ENCODE results near the gene SCAF8. TPM values are rescaled to one million over a fixed set of nuclear protein-coding genes. Genes with fewer than 3 reads are reported as not detected.
A peak's percentile ranks its signal among the peaks of the same experiment; 100 is the strongest.

Gene SCAF8
- total RNA-seq, 1 donor from 2014 or later, result 17.6 TPM

DNA sequence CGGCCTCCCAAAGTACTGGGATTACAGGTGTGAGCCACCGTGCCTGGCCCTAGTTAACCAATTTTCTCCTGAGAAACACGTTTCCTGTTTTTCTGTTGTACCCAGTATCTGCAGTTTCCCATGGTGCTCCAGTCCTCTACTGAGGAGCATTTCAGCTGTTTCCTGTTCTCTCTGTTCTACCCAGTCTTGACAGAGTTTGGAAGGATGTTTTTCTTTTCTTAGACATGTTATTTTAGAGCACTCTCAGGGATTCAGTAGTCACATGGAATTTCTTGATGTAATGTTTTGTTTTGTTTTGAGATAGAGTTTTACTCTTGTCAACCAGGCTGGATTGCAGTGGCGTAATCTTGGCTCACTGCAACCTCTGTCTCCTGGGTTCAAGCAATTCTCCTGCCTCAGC, 132.1 kb downstream of the SCAF8 start:
- FAIRE-seq (no peak), DNase-seq (ENCODE audit: low read depth) (no peak)
- H3K36me3 ChIP-seq (ENCODE audit: control insufficient read depth, insufficient read depth, low read length), result no peaks in the 10 kb centered on the region
- TF ChIP-seq, protein P1, sequence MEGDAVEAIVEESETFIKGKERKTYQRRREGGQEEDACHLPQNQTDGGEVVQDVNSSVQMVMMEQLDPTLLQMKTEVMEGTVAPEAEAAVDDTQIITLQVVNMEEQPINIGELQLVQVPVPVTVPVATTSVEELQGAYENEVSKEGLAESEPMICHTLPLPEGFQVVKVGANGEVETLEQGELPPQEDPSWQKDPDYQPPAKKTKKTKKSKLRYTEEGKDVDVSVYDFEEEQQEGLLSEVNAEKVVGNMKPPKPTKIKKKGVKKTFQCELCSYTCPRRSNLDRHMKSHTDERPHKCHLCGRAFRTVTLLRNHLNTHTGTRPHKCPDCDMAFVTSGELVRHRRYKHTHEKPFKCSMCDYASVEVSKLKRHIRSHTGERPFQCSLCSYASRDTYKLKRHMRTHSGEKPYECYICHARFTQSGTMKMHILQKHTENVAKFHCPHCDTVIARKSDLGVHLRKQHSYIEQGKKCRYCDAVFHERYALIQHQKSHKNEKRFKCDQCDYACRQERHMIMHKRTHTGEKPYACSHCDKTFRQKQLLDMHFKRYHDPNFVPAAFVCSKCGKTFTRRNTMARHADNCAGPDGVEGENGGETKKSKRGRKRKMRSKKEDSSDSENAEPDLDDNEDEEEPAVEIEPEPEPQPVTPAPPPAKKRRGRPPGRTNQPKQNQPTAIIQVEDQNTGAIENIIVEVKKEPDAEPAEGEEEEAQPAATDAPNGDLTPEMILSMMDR (IDR thresholded peaks at IDR 0.05; ENCODE audit: insufficient read depth, low read length, severe bottlenecking), result no peak
- H3K4me3 ChIP-seq (ENCODE audit: low read depth, low read length), result no peak overlapping the region
- H3K27me3 ChIP-seq (ENCODE audit: control insufficient read depth, insufficient read depth, low read length), result no peaks in the 10 kb centered on the region

DNA sequence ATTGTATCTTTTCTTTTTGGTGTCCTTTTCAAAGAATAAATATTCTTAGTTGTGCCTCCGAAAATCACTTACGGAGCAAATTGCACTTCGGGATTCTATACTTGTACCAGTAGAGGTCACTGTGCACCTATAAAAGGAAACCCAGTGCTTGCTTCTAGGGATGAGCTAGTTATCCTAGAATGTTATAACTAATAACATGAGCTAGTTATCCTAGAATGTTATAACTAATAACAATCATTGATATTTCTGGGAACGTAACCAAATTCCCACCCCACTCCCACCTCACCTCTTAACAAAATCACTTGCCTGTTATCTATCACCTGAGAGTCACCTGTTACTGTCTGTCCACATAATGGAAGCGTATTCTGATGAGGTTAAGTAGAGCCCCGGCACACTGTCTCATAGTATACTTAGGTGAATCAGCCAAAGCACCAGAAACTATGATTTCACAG, 135.0 kb downstream of the SCAF8 start:
- H3K4me3 ChIP-seq (ENCODE audit: low read depth, low read length), result no peak overlapping the region
- TF ChIP-seq, protein P1 (IDR thresholded peaks at IDR 0.05; ENCODE audit: insufficient read depth, low read length, severe bottlenecking), result peak; percentile 51
- H3K36me3 ChIP-seq (ENCODE audit: control insufficient read depth, insufficient read depth, low read length), result no peaks in the 10 kb centered on the region
- peak; percentile 50 for DNase-seq (ENCODE audit: low read depth)
- H3K27me3 ChIP-seq (ENCODE audit: control insufficient read depth, insufficient read depth, low read length), result no peaks in the 10 kb centered on the region
- no peak for FAIRE-seq

DNA sequence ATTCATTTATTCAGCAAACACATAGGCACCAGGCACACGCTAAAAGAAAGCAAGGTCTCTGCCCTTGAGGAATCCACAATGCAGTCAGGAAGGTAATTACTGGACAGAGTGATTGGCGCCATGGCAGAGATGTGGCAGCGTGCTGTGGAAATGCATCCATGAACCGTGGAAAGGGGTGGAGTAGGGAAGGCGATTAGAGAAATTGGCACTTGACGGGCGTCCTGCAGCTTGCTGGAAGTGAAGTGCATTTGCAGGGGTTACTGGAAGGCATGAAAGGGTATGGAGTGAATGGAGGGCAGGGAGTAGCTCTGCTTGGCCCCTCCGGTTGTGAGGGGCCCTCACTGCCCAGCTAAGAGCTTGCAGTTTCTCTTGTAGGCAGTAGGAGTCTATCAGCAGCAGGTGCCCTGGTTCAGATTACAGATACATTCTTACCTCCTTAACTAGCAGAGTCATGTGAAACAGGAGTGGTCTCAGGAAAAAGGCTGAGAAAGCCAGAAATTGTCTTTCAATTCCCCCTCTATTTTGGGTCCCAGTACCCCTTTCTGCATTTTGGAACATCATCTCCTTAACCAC, 139.4 kb downstream of the SCAF8 start:
- Histone ChIP-seq H3K4me3 (ENCODE audit: low read depth, low read length) (no peak overlapping the region), H3K27me3 (ENCODE audit: control insufficient read depth, insufficient read depth, low read length) (no peaks in the 10 kb centered on the region), H3K36me3 (ENCODE audit: control insufficient read depth, insufficient read depth, low read length) (no peaks in the 10 kb centered on the region)
- TF ChIP-seq, protein P1 (IDR thresholded peaks at IDR 0.05; ENCODE audit: insufficient read depth, low read length, severe bottlenecking), result no peak
- DNase-seq (ENCODE audit: low read depth) (no peak), FAIRE-seq (no peak)

DNA sequence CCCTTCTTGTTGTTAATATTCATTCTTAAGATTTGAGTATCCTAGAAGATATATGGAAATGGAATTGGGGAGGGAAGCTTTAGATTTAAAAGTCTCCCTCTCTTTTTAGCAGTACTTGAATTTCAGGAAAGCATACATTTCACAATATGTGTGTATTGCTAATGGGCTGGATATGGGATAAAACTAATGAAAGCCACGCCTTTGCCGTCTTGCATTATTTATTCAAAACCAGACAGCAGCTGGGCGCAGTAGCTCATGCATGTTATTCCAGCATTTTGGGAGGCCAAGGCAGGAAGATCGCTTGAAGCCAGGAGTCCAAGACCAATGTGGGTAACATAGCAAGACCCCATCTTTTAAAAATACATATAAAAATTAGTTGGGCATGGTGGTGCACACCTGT, 140.3 kb downstream of the SCAF8 start:
- DNase-seq (ENCODE audit: low read depth) (no peak), FAIRE-seq (no peak)
- no peaks in the 10 kb centered on the region for H3K36me3 ChIP-seq (ENCODE audit: control insufficient read depth, insufficient read depth, low read length)
- TF ChIP-seq, protein P1 (IDR thresholded peaks at IDR 0.05; ENCODE audit: insufficient read depth, low read length, severe bottlenecking), result no peak
- H3K27me3 ChIP-seq (ENCODE audit: control insufficient read depth, insufficient read depth, low read length), result no peaks in the 10 kb centered on the region
- no peak overlapping the region for H3K4me3 ChIP-seq (ENCODE audit: low read depth, low read length)

DNA sequence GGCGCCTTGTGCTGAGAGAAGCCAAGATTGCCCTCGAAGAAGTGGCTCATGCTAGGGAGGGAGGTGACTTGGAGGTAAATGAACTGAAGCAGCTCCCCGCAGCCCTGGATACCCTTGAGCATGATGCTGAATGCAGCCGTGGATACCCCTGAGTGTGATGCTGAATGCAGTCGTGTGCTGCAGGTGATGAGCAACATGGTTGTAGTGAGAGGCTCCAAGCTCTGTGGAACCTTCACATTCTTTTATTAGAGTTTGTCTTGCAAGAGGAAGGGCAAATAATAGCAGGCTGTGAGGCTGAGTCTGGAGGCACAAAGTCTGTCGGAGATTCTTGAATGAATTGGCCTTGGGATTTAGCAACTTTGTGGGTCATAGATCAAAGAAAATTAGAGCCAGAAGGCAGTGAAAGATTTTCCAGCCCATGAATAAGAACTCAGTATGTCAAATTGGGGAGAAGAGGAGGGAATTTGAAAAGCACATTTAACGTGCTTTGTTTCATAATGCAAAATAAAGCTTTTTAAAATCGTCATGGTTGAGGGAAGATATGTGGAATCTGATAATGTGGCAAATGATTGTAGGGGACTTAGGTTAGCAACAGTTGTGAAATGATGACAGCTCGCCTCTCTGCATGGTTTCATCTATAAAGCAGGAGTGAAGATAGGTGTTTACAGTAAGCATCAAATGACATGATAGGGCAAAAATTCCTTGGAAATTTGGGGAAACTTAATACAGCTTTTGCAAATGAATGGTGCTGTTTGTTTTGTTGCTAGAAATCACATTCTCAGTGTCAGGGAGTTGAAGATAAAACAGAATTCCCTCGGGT, 141.8 kb downstream of the SCAF8 start:
- Histone ChIP-seq H3K27me3 (ENCODE audit: control insufficient read depth, insufficient read depth, low read length) (no peaks in the 10 kb centered on the region), H3K36me3 (ENCODE audit: control insufficient read depth, insufficient read depth, low read length) (no peaks in the 10 kb centered on the region), H3K4me3 (ENCODE audit: low read depth, low read length) (no peak overlapping the region)
- FAIRE-seq, result no peak
- TF ChIP-seq, protein P1 (IDR thresholded peaks at IDR 0.05; ENCODE audit: insufficient read depth, low read length, severe bottlenecking), result no peak
- no peak for DNase-seq (ENCODE audit: low read depth)

Data from bronchial epithelial cell (primary cell).